Osteoblast (primary cell): ENCODE data around the gene PSEN2. TPM values are rescaled to one million over a fixed set of nuclear protein-coding genes. Genes with fewer than 3 reads are reported as not detected.

Source experiments
- DNase-seq: peaks from one replicate; pipeline ENCODE4 v3.0.0; 2011; ENCODE audit warnings: low spot score, mixed read lengths; ENCODE audit not compliant: insufficient read length; ENCODE audit errors: missing footprints
- H2AFZ ChIP-seq: 2 replicates; pipeline ENCODE4 v1.6.0; 2011; ENCODE audit warnings: mild to moderate bottlenecking, low read length
- H3K27ac ChIP-seq: 2 replicates; pipeline ENCODE4 v1.5.1; 2011; ENCODE audit warnings: mild to moderate bottlenecking, low read depth, low read length, moderate library complexity
- H3K27me3 ChIP-seq: 2 replicates; pipeline ENCODE4 v1.6.0; 2012; ENCODE audit warnings: mild to moderate bottlenecking, control low read depth, inconsistent platforms, low read length, moderate library complexity; ENCODE audit not compliant: insufficient read depth
- H3K36me3 ChIP-seq: 2 replicates; pipeline ENCODE4 v1.5.1; 2011; ENCODE audit warnings: mild to moderate bottlenecking, low read length, control low read depth, moderate library complexity; ENCODE audit not compliant: insufficient read depth
- H3K4me1 ChIP-seq: 2 replicates; pipeline ENCODE4 v1.5.1; 2011; ENCODE audit warnings: mild to moderate bottlenecking, low read length, control low read depth, moderate library complexity; ENCODE audit not compliant: insufficient read depth
- H3K4me2 ChIP-seq: 2 replicates; pipeline ENCODE4 v1.6.0; 2011; ENCODE audit warnings: mild to moderate bottlenecking, low read length; ENCODE audit not compliant: insufficient read depth
- H3K4me3 ChIP-seq: fragments of 200-600 bp; sonication (generic); 3 replicates; pipeline ENCODE4 v1.5.1; 2012; ENCODE audit warnings: mild to moderate bottlenecking, low read length, inconsistent platforms; ENCODE audit not compliant: insufficient read depth
- H3K79me2 ChIP-seq: 2 replicates; pipeline ENCODE4 v1.6.0; 2012; ENCODE audit warnings: mild to moderate bottlenecking, low read length, control low read depth, inconsistent platforms; ENCODE audit not compliant: insufficient read depth
- H3K9me3 ChIP-seq: 2 replicates; pipeline ENCODE4 v1.5.1; 2011; ENCODE audit warnings: low read depth, low read length, control low read depth
- H4K20me1 ChIP-seq: 2 replicates; pipeline ENCODE4 v1.6.0; 2012; ENCODE audit warnings: mild to moderate bottlenecking, low read length, control low read depth; ENCODE audit not compliant: insufficient read depth
- CTCF ChIP-seq: IDR thresholded peaks from 2 replicates; pipeline ENCODE4 v1.5.1; 2011; ENCODE audit warnings: mild to moderate bottlenecking, low read depth, low read length, moderate library complexity; ENCODE audit errors: extremely low read depth
- total RNA-seq: library from RNA; depleted of rRNA; stranded (reverse); fragments of >200 nt; gene quantifications from 2 replicates; pipeline ENCODE4 v1.2.3, GENCODE V29; 2012

PSEN2 gene
- total RNA-seq, 1 donor, result 32.9 TPM

- no peak for TF ChIP-seq CTCF
- Histone ChIP-seq H3K27me3 (no peaks in the 10 kb centered on the region), H2AFZ (peak overlapping the region; percentile 65), H3K36me3 (no peaks in the 10 kb centered on the region), H3K9me3 (no peaks in the 10 kb centered on the region), H3K79me2 (no peaks in the 10 kb centered on the region), H3K4me1 (peaks cover 8% of the 10 kb centered on the region), H3K27ac (no peak overlapping the region), H3K4me2 (no peak overlapping the region), H3K4me3 (no peak overlapping the region), H4K20me1 (no peaks in the 10 kb centered on the region)
- no peak for DNase-seq
These were observed 33.7 kb downstream of the PSEN2 start for GRCh38 chr1:226903819-226904716.

DNA sequence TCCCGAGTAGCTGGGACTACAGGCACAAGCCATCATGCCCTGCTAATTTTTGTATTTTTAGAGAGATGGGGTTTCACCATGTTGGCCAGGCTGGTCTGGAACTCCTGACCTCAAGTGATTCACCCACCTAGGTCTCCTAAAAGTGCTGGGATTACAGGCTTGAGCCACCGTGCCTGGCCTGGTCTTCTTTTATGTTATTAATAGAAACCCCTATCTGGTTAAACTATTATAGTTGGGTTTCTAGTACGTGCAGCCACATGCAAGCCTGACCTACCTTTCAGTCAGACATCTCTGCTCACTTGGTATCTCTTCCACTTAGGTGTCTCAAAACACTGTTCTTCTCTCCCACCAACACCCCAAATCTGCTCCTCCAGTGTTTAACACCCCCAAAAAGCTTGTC is 34.4 kb downstream of the PSEN2 start:
- Histone ChIP-seq H3K27ac (no peak overlapping the region), H3K4me2 (no peak overlapping the region), H3K9me3 (no peaks in the 10 kb centered on the region), H3K79me2 (no peaks in the 10 kb centered on the region), H3K4me1 (peaks cover 8% of the 10 kb centered on the region), H3K27me3 (no peaks in the 10 kb centered on the region), H3K4me3 (no peak overlapping the region), H4K20me1 (no peaks in the 10 kb centered on the region), H3K36me3 (no peaks in the 10 kb centered on the region), H2AFZ (no peak overlapping the region)
- no peak for TF ChIP-seq CTCF
- no peak for DNase-seq

DNA sequence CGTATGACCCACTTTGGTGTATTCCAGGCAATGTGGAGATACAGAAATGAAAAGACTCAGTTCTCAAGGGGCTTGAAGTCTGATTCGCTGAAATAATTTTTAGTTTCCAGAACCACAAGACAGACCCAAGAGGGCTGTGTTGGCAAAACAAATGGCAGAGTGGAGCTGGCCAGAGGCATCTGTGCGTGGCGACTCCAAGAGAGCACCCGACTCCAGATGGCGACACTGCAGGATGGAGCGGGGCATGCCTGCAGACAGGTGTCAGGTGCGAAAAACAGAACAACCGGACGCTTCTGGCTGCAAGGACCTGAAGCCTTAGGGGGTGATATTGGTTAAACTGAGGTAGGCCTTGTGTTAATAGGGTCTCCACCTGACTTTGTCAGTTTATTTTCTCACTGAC is 38.0 kb downstream of the PSEN2 start:
- H3K27me3 ChIP-seq, result no peaks in the 10 kb centered on the region
- no peaks in the 10 kb centered on the region for H3K79me2 ChIP-seq
- no peak for DNase-seq
- no peak overlapping the region for H3K27ac ChIP-seq
- no peaks in the 10 kb centered on the region for H4K20me1 ChIP-seq
- H3K9me3 ChIP-seq, result no peaks in the 10 kb centered on the region
- TF ChIP-seq CTCF, result no peak
- no peak overlapping the region for H3K4me3 ChIP-seq
- no peak overlapping the region for H2AFZ ChIP-seq
- peaks cover 8% of the 10 kb centered on the region for H3K4me1 ChIP-seq
- no peak overlapping the region for H3K4me2 ChIP-seq
- H3K36me3 ChIP-seq, result no peaks in the 10 kb centered on the region

DNA sequence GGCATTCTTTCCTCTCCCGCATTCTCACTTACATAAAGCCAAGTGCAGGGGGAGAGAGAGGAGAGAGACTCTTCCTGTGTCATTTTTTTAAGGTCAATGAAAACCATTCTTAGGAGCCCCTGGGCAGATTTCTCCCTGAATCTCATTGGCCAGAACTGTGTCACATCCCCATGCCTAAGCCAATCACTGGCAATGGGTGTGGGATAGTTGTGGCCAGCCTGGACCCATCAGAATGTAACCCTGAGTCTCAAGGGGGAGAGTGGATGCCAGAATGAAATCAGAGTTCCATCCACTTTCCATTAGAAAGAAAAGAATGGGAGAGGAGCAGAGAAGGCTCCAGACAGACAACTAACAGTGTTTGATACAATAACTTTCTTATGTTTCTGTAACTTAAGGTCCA is 38.5 kb downstream of the PSEN2 start:
- no peaks in the 10 kb centered on the region for H3K9me3 ChIP-seq
- H3K4me2 ChIP-seq, result no peak overlapping the region
- no peak overlapping the region for H2AFZ ChIP-seq
- no peak for TF ChIP-seq CTCF
- H3K27me3 ChIP-seq, result no peaks in the 10 kb centered on the region
- no peaks in the 10 kb centered on the region for H4K20me1 ChIP-seq
- H3K79me2 ChIP-seq, result no peaks in the 10 kb centered on the region
- no peak overlapping the region for H3K27ac ChIP-seq
- H3K4me1 ChIP-seq, result peaks cover 4% of the 10 kb centered on the region
- H3K4me3 ChIP-seq, result no peak overlapping the region
- no peaks in the 10 kb centered on the region for H3K36me3 ChIP-seq
- DNase-seq, result no peak
